ENCODE results near the gene MUL1.
"Not testable (repeated sequence)": the region's sequence is repeated elsewhere in the genome, so short reads cannot be mapped to it uniquely, and the experiment has no call there.

MUL1 gene

DNA sequence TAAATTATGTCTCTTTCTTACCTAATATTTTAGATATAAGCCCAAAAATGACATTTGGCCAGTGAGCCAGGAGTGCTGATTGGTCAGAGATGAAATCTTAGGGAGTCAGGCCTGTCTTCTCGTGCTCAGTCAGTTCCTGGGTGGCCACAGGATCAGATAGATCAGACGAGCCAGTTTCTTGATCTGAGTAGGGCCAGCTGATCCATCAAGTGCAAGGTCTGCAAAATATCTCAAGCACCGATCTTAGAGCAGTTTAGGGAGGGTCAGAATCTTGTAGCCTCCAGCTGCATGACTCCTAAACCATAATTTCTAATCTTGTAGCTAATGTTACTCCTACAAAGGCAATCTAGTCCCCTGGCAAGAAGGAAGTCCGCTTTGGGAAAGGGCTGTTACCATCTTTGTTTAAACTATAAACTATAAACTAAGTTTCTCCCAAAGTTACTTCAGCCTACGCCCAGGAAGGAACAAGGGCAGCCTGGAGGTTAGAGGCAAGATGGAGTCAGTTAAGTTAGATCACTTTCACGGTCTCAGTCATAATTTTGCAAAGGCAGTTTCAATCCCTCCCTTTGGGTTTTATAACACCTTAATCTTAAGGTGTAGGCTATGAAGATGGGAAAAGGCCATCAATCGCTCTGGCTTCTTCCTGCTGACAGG, 11.8 kb upstream of the MUL1 start:
- DNase-seq (ENCODE audit: low read depth in 2 of 2, low spot score in 1 of 2): not testable (repeated sequence)

DNA sequence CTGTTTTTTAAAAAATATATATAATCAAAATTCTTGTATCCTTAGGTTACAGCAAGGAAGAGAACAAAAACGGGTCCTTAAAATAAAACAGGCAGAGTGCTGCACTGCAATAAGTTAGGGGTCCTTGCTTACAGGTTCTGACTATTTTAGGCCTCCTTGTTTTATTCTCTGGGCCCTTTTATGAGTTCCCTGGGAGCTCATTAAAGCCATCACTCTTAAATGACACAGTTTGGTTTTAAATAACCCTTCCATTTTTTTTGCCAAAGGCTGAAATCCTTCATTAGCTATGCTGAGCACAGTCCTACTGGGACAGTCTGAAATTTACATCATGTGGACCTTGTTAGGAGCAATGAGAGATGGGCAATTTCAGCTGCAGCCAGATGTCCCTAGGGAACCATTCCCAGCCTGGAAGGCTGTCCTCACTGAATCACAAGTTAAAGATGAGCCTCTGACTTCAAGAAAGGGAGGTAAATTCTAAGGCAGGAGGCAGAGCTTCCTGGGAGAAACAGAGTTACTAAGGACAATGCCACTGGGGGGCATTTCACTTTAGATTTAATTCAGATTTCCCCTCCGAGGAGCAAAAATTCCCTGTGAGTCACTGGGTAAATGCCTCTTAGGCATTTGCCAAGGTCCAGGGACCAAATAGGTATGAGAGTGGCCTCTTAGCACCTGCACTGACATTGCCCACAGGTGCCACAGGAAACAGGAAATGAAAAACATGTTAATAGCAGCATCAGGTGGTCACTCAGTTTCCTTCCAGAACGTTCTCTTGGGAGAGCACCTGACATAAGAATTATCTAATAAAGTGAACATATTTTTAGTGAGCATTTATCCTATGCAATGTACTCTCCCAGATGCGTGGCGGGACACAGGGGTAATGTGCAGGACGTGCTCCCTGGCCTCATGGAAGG, 3.8 kb upstream of the MUL1 start:
- DNase-seq (ENCODE audit: low read depth in 2 of 2, low spot score in 1 of 2): no peak

DNA sequence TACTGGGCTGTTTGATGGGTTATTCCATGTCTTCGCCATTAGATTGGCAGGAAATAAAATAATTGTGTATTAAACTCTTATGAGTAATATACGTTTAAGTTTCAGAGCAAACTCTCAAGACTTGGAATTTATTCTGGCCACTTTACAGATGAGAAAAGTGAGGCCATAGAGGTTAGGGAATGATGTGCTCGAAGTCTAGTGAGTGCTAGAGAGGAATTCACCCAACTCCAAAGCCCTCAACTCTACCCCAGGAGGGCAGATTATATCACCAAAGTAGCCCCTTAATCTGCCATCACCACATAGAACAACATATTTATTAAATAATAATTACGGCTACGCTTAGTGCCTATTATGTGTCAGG, 440 bp upstream of the MUL1 start:
- no peak for DNase-seq (ENCODE audit: low read depth in 2 of 2, low spot score in 1 of 2)

DNA sequence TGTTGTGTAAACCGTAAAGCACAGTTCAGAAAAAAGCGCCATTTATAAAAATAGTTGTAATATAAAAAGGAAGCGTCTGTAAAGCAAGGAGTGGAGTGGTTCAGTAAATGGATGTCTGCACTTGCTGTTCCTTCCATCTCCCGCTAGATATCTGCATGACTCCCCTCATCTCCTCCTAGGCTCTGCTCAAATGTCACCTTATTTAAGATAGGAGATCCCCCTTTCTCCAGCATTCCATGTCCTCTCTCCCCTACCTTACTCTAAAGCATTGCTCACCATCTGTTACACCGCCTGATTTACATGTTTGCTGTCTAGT, 745 bp downstream of the MUL1 start:
- no peak for DNase-seq (ENCODE audit: low read depth in 2 of 2, low spot score in 1 of 2)

DNA sequence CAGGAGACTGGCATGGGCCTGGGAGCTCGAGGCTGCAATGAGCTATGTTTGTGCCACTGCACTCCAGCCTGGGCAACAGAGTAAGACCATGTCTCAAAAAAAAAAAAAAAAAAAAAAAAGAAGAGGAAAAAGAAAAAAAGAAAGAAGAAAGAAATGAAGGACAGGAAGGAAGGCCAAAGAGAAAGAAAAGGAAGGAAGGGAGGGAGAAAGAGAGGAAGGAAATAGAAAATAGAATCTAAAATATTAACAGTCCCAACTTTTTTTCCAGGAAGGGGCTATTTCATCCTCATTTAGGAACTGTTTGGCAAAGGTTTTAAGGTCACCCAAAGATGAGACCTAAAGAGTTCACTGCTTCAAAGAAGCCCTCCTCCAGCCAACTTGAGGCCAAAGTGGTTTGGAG, 2.5 kb downstream of the MUL1 start:
- no peak for DNase-seq (ENCODE audit: low read depth in 2 of 2, low spot score in 1 of 2)

DNA sequence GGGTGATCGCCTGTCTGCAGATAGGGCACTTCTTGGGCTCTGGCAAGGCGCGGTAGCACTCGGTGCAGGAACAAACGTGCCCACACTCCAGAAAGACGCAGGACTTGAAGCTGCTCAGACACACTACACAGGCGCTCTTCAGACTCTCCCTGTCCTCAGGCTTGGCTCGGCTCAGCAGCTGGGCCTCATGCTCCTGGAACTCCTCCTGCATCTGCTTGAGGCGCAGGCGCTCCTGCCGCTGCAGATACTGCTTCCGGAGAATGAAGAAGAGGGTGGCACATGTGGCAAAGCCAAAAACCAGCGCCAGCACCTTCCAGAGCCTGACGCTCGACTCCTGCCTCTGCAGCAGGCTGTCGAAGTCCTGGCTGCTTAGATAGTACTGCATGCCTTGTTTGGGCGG, 7.2 kb downstream of the MUL1 start:
- no peak for DNase-seq (ENCODE audit: low read depth in 2 of 2, low spot score in 1 of 2)

DNA sequence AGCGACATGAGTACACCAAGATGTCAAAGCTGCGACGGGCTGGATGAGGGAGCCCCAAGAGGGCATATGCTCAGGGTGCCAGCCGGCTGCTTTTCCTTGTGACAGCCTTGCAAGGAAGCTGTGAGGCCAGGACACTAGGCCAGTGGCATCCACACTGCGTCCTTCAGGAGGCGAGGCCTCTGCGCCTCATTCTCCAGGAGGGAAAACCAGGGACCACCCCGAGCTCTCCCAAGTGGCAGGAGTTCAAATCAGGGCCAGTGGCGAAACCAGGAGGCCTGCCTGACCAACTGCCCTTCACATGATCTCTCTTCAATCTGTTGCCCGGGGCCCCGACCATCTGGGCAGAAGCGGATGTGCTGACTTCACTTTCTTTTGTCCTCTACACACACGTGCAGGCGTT, 8.2 kb downstream of the MUL1 start:
- no peak for DNase-seq (ENCODE audit: low read depth in 2 of 2, low spot score in 1 of 2)

DNA sequence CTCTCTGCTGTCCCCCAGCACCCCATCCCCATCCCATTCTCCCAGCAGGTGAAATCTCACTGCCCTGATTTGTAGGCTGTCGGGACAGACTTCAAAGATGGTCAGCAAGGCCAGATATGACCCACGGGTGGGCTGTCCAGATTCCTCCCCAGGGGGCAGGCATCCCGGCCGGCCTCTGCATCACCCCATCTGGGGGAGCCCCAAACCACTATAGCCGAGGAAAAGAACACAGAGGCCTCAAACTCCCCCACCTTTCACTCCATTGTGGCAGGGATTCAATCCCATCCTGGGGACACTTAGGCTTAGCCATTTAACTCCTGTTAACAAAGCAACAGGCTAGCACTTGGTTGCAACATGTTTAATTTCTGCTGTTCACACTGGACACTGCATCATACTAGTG, 8.8 kb downstream of the MUL1 start:
- no peak for DNase-seq (ENCODE audit: low read depth in 2 of 2, low spot score in 1 of 2)

DNA sequence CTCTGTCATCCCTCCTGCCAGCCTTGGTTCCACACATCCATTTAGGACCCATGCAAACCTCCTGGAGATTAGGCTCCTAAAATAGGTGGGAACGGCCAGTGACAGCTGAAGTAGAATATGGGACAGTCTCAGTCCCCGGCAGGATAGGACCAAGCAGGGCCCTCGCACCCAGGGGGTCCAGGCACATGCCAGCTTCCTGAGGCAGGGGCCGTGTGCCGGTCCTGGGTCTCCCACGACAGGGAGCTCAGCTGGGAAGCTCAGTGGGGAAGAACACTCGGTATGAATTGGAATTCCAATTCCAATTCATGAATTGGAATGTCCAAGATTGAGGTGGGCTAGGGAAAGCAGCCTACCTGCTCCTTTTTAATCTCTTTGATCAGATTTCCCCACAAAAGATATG, 9.8 kb downstream of the MUL1 start:
- no peak for DNase-seq (ENCODE audit: low read depth in 2 of 2, low spot score in 1 of 2)

DNA sequence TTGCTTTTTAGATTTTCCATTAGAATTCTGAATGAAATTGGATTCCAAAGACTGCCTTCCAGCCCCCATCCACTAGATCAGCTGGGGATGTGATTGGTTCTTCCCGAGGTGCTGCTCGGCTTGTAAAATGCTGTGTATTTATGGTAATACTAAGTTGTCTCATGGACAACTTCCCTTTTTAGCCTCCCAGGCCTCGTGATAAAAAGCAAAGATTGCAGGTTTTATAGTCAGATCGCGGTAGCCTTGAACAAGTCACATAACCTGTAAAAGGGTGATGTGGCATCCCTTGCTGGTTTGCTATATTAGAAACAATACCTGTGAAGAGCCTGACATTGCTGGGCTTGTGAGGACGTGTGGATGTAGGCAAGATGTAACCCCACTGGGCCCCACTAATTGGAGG, 10.4 kb downstream of the MUL1 start:
- DNase-seq (ENCODE audit: low read depth in 2 of 2, low spot score in 1 of 2): no peak

DNA sequence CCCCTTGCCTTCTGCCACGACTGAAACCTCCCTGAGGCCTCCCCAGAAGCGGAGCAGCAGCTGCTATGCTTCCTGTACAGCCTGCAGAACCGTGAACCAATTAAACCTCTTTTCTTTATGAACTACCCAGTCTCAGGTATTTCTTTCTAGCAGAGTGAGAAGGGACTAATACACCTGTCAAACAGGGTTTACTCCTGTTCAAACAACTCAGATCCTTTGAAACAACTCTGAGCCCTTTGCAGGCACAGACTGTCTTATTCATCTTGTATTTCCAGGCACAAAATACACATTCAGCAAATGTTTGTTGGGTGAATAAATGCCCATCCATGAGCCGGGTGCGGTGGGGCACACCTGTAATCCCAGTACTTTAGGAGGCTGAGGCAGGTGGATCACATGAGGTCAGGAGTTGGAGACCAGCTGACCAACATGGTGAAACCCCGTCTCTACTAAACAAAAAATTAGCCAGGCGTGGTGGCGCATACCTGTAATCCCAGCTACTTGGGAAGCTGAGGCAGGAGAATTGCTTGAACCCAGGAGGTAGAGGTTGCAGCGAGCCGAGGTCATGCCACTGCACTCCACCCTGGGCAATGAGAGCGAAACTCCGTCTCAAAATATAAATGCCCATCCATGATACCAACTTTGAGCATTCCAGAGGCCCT, 11.1 kb downstream of the MUL1 start:
- not testable (repeated sequence) for DNase-seq (ENCODE audit: low read depth in 2 of 2, low spot score in 1 of 2)

DNA sequence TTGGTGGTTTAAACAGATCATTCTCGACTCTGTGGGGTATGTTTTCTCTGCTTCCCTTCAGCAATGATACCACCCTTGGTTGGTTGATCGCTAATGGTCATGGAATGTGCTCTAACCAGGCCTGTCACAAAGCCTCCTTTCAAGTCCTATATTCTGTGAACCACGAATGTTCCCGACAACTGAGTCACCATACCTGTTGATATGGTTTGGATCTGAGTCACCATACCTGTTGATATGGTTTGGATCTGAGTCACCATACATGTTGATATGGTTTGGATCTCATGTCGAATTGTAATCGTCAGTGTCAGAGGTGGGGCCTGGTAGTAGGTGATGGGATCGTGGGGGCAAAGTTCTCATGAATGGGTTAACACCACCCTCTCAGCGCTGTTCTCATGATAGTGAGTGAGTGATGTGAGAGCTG, 11.7 kb downstream of the MUL1 start:
- no peak for DNase-seq (ENCODE audit: low read depth in 2 of 2, low spot score in 1 of 2)

DNA sequence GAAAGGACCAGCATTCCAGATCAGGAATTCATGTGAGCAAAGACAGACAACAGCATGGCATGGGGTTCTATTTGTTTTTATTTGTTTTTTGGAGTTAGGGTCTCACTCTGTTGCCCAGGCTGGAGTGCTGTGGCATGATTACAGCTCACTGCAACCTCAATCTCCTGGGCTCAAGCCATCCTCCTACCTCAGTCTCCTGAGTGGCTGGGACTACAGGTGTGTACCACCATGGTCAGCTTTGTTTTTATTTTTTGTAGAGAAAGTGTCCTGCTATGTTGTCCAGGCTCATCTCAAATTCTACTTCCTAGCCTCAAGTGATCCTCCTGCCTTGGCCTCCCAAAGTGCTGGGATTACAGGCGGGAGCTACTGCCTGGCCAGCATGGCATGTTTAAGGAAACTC, 12.3 kb downstream of the MUL1 start:
- no peak for DNase-seq (ENCODE audit: low read depth in 2 of 2, low spot score in 1 of 2)

DNA sequence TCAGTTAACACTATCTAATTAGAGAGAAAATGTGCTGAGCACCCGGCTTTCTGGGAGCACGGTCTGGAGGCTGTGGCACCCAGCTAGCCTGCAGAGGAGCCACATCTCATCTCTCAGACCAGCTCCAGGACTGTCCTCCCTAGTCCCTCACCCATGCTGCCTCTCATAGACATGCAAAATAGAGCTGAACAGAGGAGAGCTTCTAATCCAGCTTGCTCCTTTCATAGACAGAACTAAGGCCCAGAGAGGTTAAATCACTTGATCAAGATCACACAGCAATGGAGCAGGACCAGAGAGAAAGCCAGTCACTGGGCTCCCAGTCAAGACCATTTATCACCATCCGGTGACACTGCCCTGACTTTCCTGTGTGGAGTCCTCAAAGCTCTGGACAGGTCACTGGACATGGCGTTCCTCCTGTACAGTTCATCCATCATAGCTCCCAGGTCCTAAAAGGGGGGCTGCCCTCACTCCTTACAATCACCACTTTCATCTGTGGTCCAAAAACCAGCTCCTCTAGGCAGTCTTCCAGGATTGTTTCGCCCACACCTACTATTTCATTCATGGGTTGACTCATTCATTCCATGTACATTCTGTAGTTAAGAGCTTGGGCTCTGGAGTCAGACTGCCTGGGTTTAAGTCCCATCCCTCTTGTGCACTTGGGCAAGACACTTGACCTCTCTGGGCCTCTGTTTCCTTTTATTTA, 13.2 kb downstream of the MUL1 start:
- DNase-seq (ENCODE audit: low read depth in 2 of 2, low spot score in 1 of 2): no peak

DNA sequence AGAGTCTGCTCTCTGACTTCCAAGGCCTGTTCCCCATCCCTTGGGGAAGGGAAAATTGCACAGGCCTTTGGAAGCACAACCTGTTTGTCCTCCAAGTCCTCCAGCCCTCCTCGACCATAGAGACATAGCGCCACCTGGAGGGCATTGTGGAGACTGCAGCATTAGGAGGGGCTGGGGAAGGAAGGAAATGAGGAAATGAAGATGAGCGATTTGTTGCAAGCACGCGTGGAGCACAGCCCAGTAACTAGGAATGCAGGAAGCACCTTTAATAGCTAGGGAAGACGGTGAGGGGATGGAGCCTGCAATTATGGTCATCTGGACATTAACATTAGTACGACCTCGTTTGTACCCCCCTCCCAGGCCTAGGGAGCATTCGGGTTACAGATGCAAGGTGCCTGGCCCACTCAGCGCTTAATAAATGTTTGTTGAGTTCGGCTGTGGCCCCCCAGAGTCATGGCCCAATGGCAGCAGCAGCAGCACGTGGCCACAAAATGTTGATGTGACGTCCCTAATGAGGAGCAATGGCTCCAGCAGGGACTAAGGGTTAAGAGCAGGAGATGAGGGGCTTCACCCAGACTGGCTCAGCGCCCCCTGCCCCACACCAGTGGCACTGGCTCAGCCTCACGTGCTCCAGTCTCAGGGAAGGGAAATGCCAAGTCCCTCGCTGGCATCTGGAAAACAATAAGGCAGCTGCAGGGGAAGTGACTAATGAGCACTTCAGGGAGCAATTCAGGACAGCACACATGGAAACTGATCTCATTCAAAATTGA, 13.9 kb downstream of the MUL1 start:
- peak; percentile 67 to 68 for DNase-seq (ENCODE audit: low read depth in 2 of 2, low spot score in 1 of 2)

DNA sequence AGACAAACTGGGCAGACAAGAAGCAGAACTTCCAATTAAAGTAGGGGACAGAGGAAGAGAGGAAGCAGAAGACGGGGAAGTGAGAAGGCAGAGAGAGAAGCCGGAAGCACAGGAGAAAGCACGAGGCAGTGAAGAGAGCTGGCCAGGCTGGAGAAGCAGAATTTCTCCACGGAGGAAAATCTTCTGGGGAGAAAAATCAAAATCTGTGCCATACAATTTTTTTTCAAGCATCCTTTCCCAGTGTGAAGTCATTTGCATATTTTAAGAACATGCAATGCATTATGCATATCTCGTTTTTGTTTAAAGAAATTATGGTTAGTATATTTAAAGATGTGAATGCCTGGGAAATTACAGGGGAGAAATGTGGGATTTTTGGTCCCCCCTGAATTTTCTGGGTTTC, 14.6 kb downstream of the MUL1 start:
- no peak for DNase-seq (ENCODE audit: low read depth in 2 of 2, low spot score in 1 of 2)

DNA sequence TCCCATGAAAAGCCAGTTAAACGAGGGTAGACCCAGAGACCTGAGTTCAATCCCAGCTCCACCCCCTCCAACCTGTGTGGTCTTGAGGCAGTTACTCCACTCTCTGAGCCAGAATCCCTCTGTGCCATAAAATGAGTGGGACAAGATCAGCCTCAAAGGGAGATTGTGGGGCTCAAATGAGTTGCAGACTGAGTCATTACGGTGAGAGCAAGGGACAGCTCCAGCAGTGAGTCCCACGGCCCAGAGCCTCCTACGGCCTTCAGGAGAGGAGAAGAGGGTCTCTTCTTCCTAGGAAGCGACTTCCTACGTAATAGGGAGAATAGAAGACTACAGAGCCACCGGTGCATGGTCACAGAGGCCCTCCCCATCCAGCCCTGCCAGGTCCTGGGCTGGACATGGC, 15.2 kb downstream of the MUL1 start:
- no peak for DNase-seq (ENCODE audit: low read depth in 2 of 2, low spot score in 1 of 2)

DNA sequence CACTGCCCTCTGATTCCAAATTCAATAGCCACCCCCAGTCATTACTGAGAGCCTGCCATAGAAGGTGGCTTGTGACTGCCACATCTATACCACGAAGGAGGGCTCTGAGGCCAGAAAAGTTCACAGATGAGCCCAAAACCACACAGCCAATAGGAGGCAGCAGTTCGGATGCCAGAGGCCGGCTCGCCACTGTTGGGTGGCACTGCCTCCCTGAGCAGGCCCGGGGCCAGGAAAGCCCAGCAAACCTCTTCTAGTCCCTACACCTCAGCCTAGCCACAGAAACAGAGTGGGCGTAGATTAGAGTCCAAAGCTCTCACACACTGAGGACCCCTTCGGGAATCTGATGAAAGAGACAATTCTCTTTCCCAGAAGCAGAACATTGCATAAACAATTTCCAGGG, 16.1 kb downstream of the MUL1 start:
- no peak for DNase-seq (ENCODE audit: low read depth in 2 of 2, low spot score in 1 of 2)

DNA sequence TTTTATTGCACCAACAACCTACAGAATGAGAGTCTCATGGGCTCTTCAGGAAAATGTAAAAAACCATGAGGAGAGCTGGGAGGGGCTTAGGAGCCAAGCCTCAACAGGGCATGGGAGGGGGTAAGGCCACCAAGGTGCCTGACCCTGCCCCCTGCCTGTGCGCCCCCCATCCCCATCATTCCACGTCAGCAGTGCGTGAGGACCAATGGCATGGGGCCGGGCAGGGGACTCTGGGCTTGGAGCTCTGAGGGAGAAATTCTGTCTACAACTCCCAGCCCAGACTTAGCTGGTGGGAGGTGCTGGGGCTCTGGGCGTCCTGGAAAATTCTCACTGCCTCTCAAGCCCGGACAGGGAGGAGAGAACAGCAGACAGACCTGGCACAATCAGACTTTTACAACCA, 16.8 kb downstream of the MUL1 start:
- DNase-seq (ENCODE audit: low read depth in 2 of 2, low spot score in 1 of 2): no peak

DNA sequence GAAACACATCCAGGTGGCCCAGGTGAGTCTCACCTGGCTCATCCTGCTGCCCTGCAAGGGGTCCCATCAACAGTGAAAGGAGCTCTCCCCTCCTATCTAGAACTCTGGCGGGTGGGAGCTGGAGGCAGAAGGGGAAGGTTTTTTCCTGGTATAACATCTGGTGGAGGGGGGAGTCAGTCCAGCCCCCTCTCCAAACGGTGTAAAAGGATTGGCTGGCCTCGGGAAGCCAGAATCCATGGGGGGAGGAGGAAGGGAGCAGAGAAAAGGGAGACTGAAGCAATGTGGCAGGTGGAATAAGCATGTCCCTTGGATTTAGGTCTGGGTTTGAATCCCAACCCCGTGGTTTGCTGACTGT, 20.7 kb downstream of the MUL1 start:
- no peak for DNase-seq (ENCODE audit: low read depth in 2 of 2, low spot score in 1 of 2)

All from stimulated activated CD8-positive, alpha-beta memory T cell treated with anti-CD3 and anti-CD28 coated beads, Interleukin-4, amount 100 ng/mL, for 1 hour (primary cell).